WERI-Rb-1 (cell line): ENCODE results near the gene PTPRA.

Source experiments
- DNase-seq: peaks from one replicate; pipeline ENCODE4 v3.0.0-alpha.2; 2020
- H3K27ac ChIP-seq: fragments of 250-450 bp; sonication (Bioruptor Pico); 2 replicates; pipeline ENCODE4 v1.5.1; 2020; ENCODE audit warnings: mild to moderate bottlenecking, moderate library complexity
- H3K27me3 ChIP-seq: fragments of 250-450 bp; sonication (Bioruptor Pico); 2 replicates; pipeline ENCODE4 v1.5.1; 2021; ENCODE audit warnings: mild to moderate bottlenecking, low read depth, moderate library complexity; ENCODE audit not compliant: insufficient read depth, severe bottlenecking
- H3K36me3 ChIP-seq: fragments of 250-450 bp; sonication (Bioruptor Pico); 2 replicates; pipeline ENCODE4 v1.5.1; 2020; ENCODE audit warnings: mild to moderate bottlenecking, moderate library complexity
- H3K4me3 ChIP-seq: 2 replicates; pipeline ENCODE4 v1.5.1; 2011; ENCODE audit warnings: low read depth, mild to moderate bottlenecking, control low read depth, low read length
- H3K9me3 ChIP-seq: fragments of 250-450 bp; sonication (Bioruptor Pico); 2 replicates; pipeline ENCODE4 v1.5.1; 2021; ENCODE audit warnings: mild to moderate bottlenecking, moderate library complexity; ENCODE audit not compliant: severe bottlenecking
- CTCF ChIP-seq: IDR thresholded peaks from 2 replicates; pipeline ENCODE4 v1.5.1; 2011; ENCODE audit warnings: low read depth, mild to moderate bottlenecking, control low read depth, inconsistent platforms, low read length

PTPRA gene

GRCh38 chr20:2900845-2901592, 27.7 kb downstream of the PTPRA start:
- H3K4me3 ChIP-seq: no peak overlapping the region
- no peaks in the 10 kb centered on the region for H3K9me3 ChIP-seq
- H3K27me3 ChIP-seq: no peaks in the 10 kb centered on the region
- H3K27ac ChIP-seq: no peak overlapping the region
- no peak for DNase-seq
- H3K36me3 ChIP-seq: no peaks in the 10 kb centered on the region; the same call in 1 of the 2 replicates
- TF ChIP-seq CTCF: no peak

GRCh38 chr20:2902291-2902690, 29.0 kb downstream of the PTPRA start:
- no peak for DNase-seq
- TF ChIP-seq CTCF: no peak
- Histone ChIP-seq H3K36me3 (no peaks in the 10 kb centered on the region; the same call in 1 of the 2 replicates), H3K9me3 (no peaks in the 10 kb centered on the region), H3K27ac (no peak overlapping the region), H3K27me3 (no peaks in the 10 kb centered on the region), H3K4me3 (no peak overlapping the region)

- Histone ChIP-seq H3K9me3 (no peaks in the 10 kb centered on the region), H3K27ac (no peak overlapping the region), H3K36me3 (no peaks in the 10 kb centered on the region; the same call in 1 of the 2 replicates), H3K27me3 (no peaks in the 10 kb centered on the region), H3K4me3 (no peak overlapping the region)
- DNase-seq: no peak
- TF ChIP-seq CTCF: no peak
These were observed 29.5 kb downstream of the PTPRA start for GRCh38 chr20:2902818-2903217.

- Histone ChIP-seq H3K9me3 (no peaks in the 10 kb centered on the region), H3K36me3 (no peaks in the 10 kb centered on the region; the same call in 1 of the 2 replicates), H3K4me3 (no peak overlapping the region), H3K27me3 (no peaks in the 10 kb centered on the region), H3K27ac (no peak overlapping the region)
- DNase-seq: no peak
- no peak for TF ChIP-seq CTCF
These were observed 30.4 kb downstream of the PTPRA start for GRCh38 chr20:2903686-2904085.

GRCh38 chr20:2907519-2907918, 34.2 kb downstream of the PTPRA start:
- TF ChIP-seq CTCF: no peak
- Histone ChIP-seq H3K36me3 (no peaks in the 10 kb centered on the region; the same call in 1 of the 2 replicates), H3K4me3 (no peak overlapping the region), H3K27me3 (no peaks in the 10 kb centered on the region), H3K27ac (no peak overlapping the region), H3K9me3 (no peaks in the 10 kb centered on the region)
- no peak for DNase-seq

- DNase-seq: no peak
- H3K9me3 ChIP-seq: no peaks in the 10 kb centered on the region
- H3K27me3 ChIP-seq: no peaks in the 10 kb centered on the region
- no peak overlapping the region for H3K4me3 ChIP-seq
- TF ChIP-seq CTCF: no peak
- H3K36me3 ChIP-seq: no peaks in the 10 kb centered on the region; the same call in 1 of the 2 replicates
- no peak overlapping the region for H3K27ac ChIP-seq
These were observed 36.7 kb downstream of the PTPRA start for GRCh38 chr20:2909953-2910352.
